Uterus (tissue), 2 donors: ENCODE results near the gene PLK1.

ENCODE experiments used
- CTCF ChIP-seq, 4 experiments: fragments of 200-600 bp in 2 of 4; fragments of 450-650 bp in 2 of 4; sonication (generic) in 2 of 4; IDR thresholded peaks; one replicate each; pipeline ENCODE4 v1.5.1; 2016 to 2019; ENCODE audit warnings: antibody characterized with exemption in 4 of 4, mild to moderate bottlenecking in 2 of 4, moderate library complexity in 1 of 4
- POLR2A ChIP-seq, 2 donors: fragments of 450-650 bp; IDR thresholded peaks; one replicate each; pipeline ENCODE4 v1.6.1; 2016; ENCODE audit warnings: antibody characterized with exemption in 2 of 2, mild to moderate bottlenecking in 1 of 2, moderate library complexity in 1 of 2

- TF ChIP-seq CTCF (IDR thresholded peaks at IDR 0.05), result no peak
- no peak for TF ChIP-seq POLR2A (IDR thresholded peaks at IDR 0.05)
These were observed 11.4 kb upstream of the PLK1 start for GRCh38 chr16:23667355-23667659.
